ENCODE measurements around the gene COG2.
"Not testable (repeated sequence)": the region's sequence is repeated elsewhere in the genome, so short reads cannot be mapped to it uniquely, and the experiment has no call there.

COG2 gene

DNA sequence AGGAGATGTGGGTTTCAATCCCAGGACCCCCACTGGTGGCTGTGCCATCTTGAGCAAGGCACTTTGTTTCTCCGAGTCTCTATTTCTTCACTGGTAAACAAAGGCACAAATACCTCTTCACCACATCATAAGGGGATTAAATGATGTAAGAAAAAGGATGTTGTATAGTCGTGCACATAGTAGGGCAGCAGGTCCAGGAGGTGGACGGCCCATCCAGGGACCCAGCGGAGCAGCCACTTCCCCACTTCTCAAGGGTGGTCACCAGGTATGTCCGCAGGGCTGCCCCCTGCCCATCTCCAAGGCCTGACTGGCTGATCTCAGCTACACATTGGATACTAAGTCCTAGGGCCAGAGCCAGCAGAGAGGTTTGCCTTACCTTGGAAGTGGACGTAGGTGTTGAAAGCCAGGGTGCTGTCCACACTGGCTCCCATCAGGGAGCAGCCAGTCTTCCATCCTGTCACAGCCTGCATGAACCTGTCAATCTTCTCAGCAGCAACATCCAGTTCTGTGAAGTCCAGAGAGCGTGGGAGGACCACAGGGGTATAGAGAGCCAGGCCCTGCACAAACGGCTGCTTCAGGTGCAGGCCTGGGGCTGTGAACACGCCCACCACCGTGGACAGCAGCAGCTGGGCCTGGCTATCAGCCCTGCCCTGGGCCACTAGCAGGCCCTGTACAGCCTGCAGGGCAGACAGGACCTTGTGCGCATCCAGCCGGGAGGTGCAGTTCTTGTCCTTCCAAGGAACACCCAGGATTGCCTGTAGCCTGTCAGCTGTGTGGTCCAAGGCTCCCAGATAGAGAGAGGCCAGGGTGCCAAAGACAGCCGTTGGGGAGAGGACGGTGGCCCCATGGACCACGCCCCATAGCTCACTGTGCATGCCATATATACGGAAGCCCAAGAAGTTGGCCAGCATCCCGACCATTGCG lies 67.6 kb downstream of the COG2 start:
- DNase-seq (ENCODE audit: low read depth): no peak
- no peak overlapping the region for H3K4me3 ChIP-seq (ENCODE audit: low read depth, low read length)

DNA sequence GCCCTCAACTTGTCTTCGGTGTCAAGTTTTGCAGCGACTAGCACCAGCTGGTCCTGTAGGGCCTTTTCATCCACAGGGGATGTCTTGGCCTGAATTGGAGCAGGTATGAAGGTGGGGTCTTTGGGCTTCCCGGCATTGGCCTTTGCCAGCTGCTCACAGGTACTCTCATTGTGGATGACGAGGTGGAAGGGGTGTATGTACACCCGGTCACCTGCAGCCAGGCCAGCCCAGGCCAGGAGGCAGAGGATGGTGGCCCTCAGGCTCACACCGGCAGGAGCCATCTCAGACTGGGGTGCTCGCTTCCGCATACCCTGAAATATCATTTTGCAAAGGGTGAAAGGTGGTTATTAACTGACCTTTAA lies 68.2 kb downstream of the COG2 start:
- no peak overlapping the region for H3K4me3 ChIP-seq (ENCODE audit: low read depth, low read length)
- no peak for DNase-seq (ENCODE audit: low read depth)

DNA sequence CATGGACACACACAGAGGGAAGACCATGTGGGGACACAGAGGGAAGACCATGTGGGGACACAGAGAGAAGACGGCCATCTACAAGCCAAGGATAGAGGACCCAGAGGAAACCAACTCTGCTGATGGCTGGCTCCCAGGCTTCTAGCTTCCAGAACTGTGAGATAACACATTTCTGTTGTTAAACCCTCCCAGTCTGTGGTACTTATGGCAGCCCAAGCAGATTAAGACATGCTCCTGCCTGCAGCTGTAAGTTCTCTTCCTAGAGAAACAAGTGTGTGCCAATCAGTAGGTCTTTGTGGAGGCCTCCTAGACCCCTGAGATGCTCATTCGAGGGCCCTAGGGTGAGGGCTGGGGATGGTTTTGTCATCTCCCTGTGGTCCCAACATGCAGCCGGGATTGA lies 69.0 kb downstream of the COG2 start:
- DNase-seq (ENCODE audit: low read depth): no peak

GRCh38 chr1:230712470-230712942 lies 70.2 kb downstream of the COG2 start:
- no peak overlapping the region for H3K4me3 ChIP-seq (ENCODE audit: low read depth, low read length)
- no peak for DNase-seq (ENCODE audit: low read depth)

More for the DNA sequence above, 69.0 kb downstream of the COG2 start:
- no peak overlapping the region for H3K4me3 ChIP-seq (ENCODE audit: low read depth, low read length)

DNA sequence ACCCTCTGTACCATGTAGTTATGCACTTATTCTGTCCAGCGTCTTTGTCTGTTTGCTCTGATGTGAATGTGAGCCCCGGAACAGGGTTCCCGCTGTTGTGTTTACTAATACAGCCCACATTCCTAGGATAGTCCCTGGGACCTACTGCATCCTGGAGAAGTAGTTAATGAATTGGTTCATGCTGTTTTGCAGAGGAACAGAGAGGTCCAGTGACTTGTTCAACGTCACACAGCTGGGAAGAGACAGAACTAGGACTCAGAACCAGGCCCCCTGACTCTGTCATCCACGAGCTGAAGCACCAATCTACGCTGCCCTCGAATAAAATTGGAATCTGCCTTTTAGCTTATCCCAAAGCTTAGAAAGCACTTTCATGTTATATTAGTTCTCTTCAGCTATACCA lies 70.9 kb downstream of the COG2 start:
- DNase-seq (ENCODE audit: low read depth): no peak
- H3K4me3 ChIP-seq (ENCODE audit: low read depth, low read length): no peak overlapping the region

- no peak overlapping the region for H3K4me3 ChIP-seq (ENCODE audit: low read depth, low read length)
- no peak for DNase-seq (ENCODE audit: low read depth)
Observed at GRCh38 chr1:230713547-230713914, 71.2 kb downstream of the COG2 start.

DNA sequence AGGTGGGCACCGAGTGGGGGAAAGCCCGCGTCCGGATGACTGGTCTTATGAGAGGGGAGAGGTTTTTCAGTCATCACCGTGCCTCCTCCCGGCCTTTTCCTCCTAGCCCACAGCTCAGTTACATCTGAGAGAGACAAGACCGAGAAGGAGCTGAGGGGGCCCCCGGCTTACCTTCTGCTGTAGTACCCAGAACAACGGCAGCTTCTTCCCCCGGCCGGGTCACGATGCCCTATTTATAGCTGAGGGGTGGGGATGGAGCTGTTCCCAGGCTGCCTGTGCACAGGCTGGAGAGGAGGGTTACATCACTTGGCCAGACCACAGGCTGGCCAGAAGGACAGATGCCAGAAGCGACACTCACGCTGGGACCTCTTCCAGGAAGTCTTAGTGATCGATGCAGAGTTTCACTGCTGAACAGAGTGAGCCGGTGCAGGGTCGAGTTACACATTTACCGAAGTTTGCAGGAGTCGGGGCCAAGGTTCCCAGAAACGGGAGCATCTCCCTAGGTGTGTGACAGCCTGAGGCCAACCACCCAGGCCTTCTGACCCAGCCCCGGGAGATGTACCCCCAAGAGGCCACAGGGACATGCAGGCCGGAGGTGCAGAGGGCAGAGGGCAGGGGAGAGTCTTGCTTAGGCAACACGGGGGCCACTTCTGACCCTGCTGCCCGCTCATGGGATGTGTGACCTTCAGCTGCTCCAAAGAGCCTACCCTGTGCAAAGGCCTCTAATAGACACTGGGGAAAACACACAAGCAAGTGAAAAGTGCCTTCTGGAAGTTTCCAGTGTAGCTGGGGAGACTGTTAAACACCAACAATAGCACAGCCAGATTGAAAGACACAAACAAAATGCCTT lies 71.9 kb downstream of the COG2 start, which contains the start of gene AGT:
AGT (minus strand) TSS at position 208 of the 850 bp plus-strand sequence. CDS start 3,299 bp downstream, outside the sequence.
- peak; percentile 77 for DNase-seq (ENCODE audit: low read depth)
- no peak within 1 kb of the TSS for H3K4me3 ChIP-seq (ENCODE audit: low read depth, low read length)

DNA sequence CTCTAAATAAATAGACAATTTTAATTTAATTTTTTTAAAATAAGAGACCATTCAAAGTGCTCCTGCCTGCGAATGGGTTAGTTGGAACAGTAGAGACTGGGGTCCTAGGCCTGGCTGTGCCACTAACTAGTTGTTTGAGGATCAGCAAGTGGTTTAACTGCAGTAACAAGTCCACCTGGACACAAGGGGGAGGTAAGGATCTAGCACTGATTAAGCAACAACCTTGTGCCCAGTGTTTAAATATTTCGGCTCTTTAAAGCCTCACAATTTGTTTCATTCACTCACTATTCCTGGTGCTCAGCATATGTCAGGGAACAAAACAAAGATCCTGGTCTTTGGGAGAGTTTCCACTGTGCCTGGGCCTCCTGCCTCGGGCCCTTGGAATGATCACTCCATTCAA lies 73.2 kb downstream of the COG2 start:
- DNase-seq (ENCODE audit: low read depth): no peak
- H3K4me3 ChIP-seq (ENCODE audit: low read depth, low read length): no peak overlapping the region

DNA sequence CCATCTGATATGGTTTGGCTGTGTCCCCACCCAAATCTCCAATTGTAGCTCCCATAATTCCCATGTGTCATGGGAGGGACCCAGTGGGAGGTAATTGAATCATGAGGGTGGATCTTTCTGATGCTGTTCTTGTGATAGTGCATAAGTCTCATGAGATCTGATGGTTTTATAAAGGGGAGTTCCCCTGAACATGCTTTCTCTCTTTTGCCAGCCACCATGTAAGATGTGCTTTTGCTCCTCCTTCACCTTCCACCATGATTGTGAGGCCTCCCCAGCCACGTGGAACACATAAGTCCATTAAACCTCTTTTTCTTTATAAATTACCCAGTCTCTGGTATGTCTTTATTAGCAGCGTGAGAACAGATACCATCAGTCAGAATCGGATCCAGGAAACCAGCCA lies 74.2 kb downstream of the COG2 start:
- not testable (repeated sequence) for H3K4me3 ChIP-seq (ENCODE audit: low read depth, low read length); DNase-seq (ENCODE audit: low read depth)

- DNase-seq (ENCODE audit: low read depth): no peak
- no peak overlapping the region for H3K4me3 ChIP-seq (ENCODE audit: low read depth, low read length)
Observed at GRCh38 chr1:230717251-230717650, 75.0 kb downstream of the COG2 start.

DNA sequence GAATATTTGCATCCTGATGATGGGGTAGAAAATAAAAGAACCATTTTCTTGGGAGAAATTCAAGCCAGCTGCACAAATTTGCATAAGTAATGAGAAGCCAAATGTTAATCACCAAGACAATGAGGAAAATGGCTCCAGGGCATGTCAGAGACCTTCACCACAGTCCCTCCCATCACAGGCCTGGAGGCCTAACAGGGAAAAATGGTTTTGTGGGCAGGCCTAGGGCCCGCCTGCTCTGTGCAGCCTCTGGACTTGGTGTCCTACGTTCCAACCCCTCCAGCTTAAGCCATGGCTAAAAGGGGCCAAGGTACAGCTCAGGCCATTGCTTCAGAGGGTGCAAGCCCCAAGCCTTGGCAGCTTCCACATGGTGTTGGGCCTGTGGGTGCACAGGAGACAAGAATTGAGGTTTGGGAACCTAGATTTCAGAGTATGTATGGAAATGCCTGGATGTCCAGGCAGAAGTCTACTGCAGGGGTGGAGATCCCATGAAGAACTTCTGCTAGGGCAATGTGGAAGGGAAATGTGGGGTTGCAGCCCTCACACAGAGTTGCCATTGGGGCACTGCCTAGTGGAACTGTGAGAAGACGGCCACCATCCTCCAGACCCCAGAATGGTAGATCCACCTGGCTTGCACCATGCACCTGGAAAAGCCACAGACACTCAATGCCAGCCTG lies 79.7 kb downstream of the COG2 start:
- H3K4me3 ChIP-seq (ENCODE audit: low read depth, low read length); DNase-seq (ENCODE audit: low read depth): not testable (repeated sequence)

DNA sequence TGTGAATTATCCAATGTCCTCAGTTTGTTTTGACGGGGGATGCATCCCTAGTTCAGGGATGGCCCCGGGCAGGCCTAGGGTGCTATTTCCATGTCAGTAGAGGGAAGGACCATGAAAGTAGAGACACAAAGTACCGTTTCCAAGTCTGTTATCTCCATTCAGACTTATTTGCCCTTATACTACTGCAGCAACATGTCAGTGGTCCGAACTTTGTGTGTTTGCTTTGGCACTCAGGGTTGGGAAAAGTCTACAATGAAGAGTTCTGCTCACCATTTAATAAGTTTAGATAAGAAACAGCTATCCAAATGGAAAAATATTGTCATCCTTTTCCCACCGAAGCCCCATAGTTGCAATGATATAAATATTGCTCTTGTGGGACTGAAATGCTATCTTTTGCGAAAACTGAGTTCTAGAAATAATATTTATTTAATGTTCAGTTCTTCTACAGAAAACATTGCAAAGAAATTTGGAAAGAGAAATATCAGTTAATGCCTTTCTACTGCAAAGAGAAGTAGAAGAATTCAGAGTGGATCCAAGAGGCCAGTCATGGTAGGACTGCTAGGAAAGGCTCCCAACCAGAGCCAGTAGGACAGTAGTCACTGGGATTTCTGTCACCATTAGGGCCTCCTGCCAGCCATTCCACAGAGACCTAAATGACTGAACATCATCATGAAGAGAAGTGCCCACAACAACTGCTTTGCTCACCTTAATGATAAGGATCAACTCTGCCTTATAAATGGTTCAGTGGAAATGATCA lies 83.2 kb downstream of the COG2 start:
- DNase-seq (ENCODE audit: low read depth): no peak
- H3K4me3 ChIP-seq (ENCODE audit: low read depth, low read length): no peak overlapping the region

DNA sequence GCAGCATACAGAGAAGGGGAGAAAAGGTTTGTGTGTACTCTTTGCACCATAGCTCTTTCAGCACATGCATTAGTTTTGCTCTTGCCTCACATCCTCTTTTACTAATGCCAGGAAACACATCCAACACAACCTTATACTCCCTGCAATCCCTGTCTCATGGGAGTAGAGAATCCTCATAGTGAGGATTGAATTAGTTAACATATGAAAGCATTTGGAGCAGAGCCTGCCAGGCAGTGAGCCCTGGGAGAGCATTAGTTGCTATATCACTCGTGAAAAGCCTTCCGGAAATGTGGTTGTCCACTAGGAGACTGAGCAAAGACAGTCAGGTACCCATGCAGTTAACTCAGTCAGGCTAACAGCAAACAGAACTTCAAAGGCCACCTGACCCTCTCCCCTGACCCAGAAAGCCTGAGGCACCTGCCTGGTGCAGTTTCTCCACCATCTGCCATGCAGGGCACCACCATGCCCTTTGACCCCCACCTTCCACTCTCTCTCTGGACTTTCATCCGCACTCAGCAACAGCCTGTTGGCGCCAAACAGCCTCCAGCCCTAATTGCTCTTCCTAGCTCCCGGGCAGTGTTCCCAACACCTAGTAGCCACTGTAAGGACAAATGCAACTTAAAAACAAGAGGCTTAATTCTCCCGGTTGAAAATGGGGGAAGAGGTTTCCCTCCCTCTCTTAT lies 86.6 kb downstream of the COG2 start:
- no peak overlapping the region for H3K4me3 ChIP-seq (ENCODE audit: low read depth, low read length)
- no peak for DNase-seq (ENCODE audit: low read depth)

- DNase-seq (ENCODE audit: low read depth): no peak
- H3K4me3 ChIP-seq (ENCODE audit: low read depth, low read length): no peak overlapping the region
Observed at GRCh38 chr1:230730977-230731376, 88.7 kb downstream of the COG2 start.

- H3K4me3 ChIP-seq (ENCODE audit: low read depth, low read length): no peak overlapping the region
- DNase-seq (ENCODE audit: low read depth): no peak
Observed at GRCh38 chr1:230735447-230735846, 93.2 kb downstream of the COG2 start.

DNA sequence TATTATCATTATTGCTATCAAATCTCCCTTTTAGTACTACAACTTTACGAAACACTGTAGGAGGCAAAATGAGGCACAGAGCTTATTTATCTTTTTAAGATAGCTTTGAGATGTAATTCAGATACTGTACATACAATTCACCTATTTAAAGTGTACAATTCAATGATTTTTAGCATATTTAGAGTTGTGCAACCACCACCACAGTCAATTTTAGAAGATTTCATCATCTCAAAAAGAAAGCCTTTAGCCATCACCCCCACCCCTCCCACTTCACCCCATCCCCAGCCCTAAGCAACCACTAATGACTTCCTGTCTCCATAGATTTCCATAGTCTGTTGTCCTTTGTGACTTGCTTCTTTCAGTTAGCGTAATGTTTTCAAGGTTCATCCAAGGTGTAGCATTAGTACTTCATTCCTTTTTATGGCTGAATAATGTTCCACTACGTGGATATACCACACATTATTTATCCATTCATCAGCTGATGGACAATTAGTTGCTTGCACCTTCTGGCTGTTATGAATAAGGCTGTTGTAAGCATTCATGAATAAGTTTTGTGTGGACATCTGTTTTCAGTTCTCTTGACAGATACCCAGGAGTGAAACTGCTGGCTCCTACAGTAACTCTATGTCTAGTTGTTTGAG lies 95.5 kb downstream of the COG2 start:
- no peak overlapping the region for H3K4me3 ChIP-seq (ENCODE audit: low read depth, low read length)
- DNase-seq (ENCODE audit: low read depth): no peak

DNA sequence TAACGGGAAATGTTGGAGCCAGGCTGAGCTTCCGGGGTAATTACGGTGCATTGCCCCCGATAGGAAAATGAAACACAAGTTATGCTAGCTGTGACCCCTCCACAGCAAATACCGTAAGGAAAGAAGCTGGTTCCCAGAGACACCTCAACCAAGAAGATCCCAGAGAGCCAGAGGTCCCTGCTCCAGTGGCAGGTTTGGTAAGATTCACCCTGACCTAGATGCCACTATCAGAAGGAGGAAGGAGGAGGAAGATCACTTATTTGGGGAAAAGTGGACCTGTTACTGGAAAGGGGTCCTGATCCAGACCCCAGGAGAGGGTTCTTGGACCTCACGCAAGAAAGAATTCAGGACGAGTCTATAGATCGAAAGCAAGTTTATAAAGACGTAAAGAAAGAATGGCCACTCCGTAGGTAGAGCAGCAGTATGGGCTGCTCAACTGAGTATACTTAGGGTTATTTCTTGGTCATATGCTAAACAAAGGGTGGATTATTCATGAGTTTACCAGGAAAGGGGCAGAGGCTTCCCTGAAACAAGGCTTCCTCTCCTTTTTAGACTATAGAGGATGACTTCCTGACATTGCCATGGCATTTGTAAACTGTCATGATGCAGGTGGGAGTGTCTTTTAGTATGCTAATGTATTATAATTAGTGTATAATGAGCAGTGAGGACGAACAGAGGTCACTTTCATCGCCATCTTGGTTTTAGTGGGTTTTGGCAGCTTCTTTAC lies 97.4 kb downstream of the COG2 start:
- no peak for DNase-seq (ENCODE audit: low read depth)
- H3K4me3 ChIP-seq (ENCODE audit: low read depth, low read length): no peak overlapping the region

Measured in skeletal muscle cell (primary cell).